ENCODE measurements around the gene NRP2. TPM values are rescaled to one million over a fixed set of nuclear protein-coding genes. Genes with fewer than 3 reads are reported as not detected.

The NRP2 gene
- total RNA-seq, 2 donors from 2014 or later: 0.59 to 3.0 TPM

DNA sequence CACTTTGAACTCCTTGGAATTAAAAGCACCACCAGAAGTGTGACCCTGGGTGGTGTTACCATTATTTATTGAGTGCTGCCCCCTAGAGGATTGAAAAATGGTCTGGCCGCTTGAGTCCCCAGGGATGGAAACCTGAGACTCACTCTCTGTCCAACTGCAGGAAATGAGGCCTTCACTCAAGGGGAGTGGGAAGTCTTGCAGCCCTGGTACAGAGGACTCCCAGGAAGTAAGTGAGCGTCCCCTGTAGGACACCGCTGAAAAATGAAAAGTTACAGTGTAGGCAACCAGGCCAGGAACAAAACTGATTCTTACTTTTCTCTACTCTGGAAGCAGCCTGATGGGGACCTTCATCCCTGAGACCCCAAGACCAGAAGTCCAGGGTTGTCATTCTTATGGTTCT lies 2.2 kb upstream of the NRP2 start:
- Mint-ChIP-seq H3K9me3 (no peaks in the 10 kb centered on the region), H3K27ac (no peak overlapping the region), H3K36me3 (no peaks in the 10 kb centered on the region)
- ATAC-seq (peak; percentile 38 to 72), DNase-seq (ENCODE audit: low spot score in 2 of 2) (peak in 1 of 2 donors; percentile 67)

DNA sequence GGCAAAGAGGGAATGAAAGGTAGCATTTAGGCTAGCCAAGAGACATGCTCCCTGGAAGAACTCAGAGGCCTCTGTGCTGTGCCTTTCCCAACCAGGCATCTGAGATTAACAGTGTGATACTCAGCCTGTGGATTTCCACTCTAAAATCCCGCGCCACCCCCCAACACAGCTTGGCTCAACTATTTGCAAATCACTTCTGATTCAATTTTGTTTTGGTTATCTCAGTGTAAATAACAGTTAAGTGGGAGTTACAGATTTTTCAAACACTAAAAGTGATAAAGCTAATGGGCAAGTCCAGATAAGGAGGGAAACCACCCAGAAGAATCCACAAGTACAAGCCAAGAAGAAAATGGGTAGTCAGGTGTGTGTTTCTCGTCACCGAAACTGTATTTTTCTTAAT lies 1.4 kb upstream of the NRP2 start:
- H3K9me3 Mint-ChIP-seq: no peaks in the 10 kb centered on the region
- H3K36me3 Mint-ChIP-seq: peaks cover 0 to under 1% of the 10 kb centered on the region in 2 donors
- ATAC-seq (no peak), DNase-seq (ENCODE audit: low spot score in 2 of 2) (no peak)
- H3K27ac Mint-ChIP-seq: no peak overlapping the region

DNA sequence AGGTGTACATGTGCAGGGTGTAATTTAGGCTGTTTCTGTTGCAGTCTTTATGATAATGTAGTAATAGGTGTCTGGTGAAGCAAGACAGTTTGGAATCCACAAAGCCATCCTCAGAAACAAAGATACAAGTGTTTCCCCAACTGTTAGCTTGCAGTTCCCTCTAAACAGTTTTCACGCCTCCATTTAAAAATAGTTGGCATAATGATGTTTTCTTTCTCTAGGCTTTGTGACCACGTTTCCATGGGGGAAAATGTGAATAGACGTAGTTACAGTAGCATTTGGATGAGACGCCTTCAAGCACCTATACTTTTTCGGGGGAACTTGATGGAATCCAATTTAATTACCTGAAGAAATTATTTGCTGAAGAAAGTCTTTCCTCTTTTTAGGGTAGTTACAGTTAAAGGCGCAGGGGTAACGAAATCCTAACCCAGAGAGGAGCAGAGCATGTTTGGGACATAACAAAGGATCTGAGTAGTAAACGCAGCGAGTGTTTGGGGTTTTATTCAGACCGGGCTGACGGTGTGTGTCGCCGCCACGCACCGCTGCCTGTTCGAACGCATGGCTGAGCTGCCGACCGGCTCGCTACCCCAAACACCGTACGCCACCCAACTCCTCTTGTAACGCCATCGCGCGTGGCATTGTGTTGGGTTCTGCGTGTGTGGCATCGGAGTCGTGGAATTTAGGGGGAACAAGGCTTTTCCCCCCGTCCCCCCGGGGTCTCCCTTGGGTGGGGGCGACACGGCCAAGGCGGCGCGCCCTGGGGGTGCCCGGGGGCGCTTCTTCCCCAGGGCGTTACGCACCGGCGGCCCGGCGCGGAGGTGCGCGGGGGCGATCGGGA lies 681 bp upstream of the NRP2 start:
- Mint-ChIP-seq H3K27ac (no peak overlapping the region), H3K9me3 (no peaks in the 10 kb centered on the region), H3K36me3 (peaks cover 0 to 5% of the 10 kb centered on the region in 2 donors)
- ATAC-seq: no peak
- no peak for DNase-seq (ENCODE audit: low spot score in 2 of 2)

GRCh38 chr2:205682971-205683501 lies 735 bp downstream of the NRP2 start:
- no peak overlapping the region for H3K27ac Mint-ChIP-seq
- no peak for ATAC-seq
- peaks cover 0 to 5% of the 10 kb centered on the region in 2 donors for H3K36me3 Mint-ChIP-seq
- no peak for DNase-seq (ENCODE audit: low spot score in 2 of 2)
- no peaks in the 10 kb centered on the region for H3K9me3 Mint-ChIP-seq

DNA sequence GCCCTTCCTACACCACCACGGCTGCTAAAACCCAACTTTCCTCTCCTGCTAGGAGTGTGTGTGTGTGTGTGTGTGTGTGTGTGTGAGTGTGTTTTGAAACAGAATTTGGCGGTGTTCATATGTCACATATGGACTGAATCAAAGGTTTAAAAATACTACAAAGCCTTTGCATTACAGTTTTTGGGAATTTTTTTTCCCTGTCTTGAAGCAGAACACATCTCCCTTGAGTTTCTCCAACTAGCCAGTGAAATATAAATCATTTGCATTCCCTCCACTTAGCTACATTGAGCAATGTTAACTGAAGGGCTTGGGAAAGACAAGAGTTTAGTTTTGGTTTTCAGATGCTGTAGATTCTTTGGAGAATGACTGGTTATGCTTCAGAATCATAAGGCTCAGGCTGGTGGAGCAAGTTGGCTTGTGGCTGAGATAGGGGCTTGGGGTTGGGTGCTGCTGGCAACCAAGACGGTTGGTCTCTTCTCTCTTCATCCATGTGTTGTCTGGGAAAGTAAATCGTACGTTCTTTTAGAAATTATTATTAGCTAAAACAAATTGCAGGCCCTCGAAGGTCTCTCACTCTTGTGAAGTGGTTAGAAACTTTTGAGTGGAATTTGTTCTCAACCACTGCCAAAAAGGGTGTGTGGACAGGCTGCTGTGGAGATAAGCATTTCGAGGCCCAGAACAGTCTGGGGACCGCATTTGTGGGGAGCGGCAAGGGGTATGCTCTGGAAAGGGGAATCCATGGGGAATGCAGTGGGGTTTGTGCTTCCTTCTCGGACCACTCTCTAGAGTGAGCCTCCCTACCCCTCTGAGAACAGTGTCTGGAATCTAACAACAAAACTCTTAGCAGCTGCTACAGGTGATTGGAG lies 1.4 kb downstream of the NRP2 start:
- DNase-seq (ENCODE audit: low spot score in 2 of 2) (no peak), ATAC-seq (no peak)
- Mint-ChIP-seq H3K36me3 (peaks cover 0 to 5% of the 10 kb centered on the region in 2 donors), H3K27ac (no peak overlapping the region), H3K9me3 (no peaks in the 10 kb centered on the region)

DNA sequence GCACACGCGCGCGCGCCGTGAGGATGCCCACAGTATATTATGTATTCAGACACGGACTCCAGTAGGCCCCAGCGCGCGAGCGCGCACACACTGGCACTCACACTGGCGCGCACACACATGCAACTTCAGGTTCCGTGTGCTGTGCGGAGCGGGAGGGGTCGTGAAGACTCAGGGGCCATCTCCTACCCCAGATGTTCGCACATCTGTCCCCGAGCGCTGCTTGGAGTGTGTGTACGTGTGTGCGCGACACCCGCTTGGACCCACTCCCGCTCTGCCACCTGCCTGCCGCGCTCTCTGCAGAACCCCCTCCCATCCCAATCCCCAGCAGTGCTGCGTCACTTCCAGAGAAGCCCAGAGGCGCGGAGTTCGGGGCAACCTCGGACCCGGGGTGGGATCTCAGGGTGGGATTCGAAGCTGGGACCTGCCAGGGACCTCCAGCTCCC lies 2.6 kb downstream of the NRP2 start:
- H3K36me3 Mint-ChIP-seq: peaks cover 0 to 5% of the 10 kb centered on the region in 2 donors
- H3K9me3 Mint-ChIP-seq: no peaks in the 10 kb centered on the region
- H3K27ac Mint-ChIP-seq: no peak overlapping the region
- no peak for DNase-seq (ENCODE audit: low spot score in 2 of 2)
- no peak for ATAC-seq

GRCh38 chr2:205685314-205686055 lies 3.2 kb downstream of the NRP2 start:
- no peak overlapping the region for H3K27ac Mint-ChIP-seq
- ATAC-seq: peak; percentile 24 to 37

GRCh38 chr2:205686056-205686782 lies 3.9 kb downstream of the NRP2 start:
- DNase-seq (ENCODE audit: low spot score in 2 of 2): peak in 1 of 2 donors; percentile 22
- H3K27ac Mint-ChIP-seq: no peak overlapping the region

More at GRCh38 chr2:205685314-205686055, 3.2 kb downstream of the NRP2 start:
- Mint-ChIP-seq H3K9me3 (no peaks in the 10 kb centered on the region), H3K36me3 (peaks cover 0 to 5% of the 10 kb centered on the region in 2 donors)
- peak in 1 of 2 donors; percentile 28 for DNase-seq (ENCODE audit: low spot score in 2 of 2)

GRCh38 chr2:205686783-205687640 lies 4.7 kb downstream of the NRP2 start:
- DNase-seq (ENCODE audit: low spot score in 2 of 2) (no peak), ATAC-seq (no peak)
- Mint-ChIP-seq H3K27ac (no peak overlapping the region), H3K36me3 (peaks cover 0 to 5% of the 10 kb centered on the region in 2 donors), H3K9me3 (no peaks in the 10 kb centered on the region)

More at GRCh38 chr2:205686056-205686782, 3.9 kb downstream of the NRP2 start:
- Mint-ChIP-seq H3K9me3 (no peaks in the 10 kb centered on the region), H3K36me3 (peaks cover 0 to 5% of the 10 kb centered on the region in 2 donors)
- ATAC-seq: no peak

DNA sequence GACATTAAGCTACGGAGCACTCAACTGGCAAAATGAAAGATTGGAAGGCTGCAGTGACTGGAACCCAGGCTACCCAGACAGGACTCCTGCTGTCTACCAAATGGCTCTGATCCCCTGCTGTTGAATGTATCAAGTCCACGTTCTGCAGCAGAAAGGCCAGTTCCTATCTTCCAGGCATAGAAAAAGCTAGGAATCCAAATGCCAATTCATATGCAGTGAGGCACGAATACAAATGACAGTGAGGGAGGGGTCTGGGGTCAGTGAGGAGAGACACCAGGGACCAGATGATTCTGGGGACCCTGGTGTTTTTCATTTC lies 5.3 kb downstream of the NRP2 start:
- Mint-ChIP-seq H3K27ac (no peak overlapping the region), H3K36me3 (peaks cover 0 to 5% of the 10 kb centered on the region in 2 donors), H3K9me3 (no peaks in the 10 kb centered on the region)
- ATAC-seq (no peak), DNase-seq (ENCODE audit: low spot score in 2 of 2) (no peak)

- Mint-ChIP-seq H3K36me3 (peaks cover 0 to 5% of the 10 kb centered on the region in 2 donors), H3K9me3 (no peaks in the 10 kb centered on the region), H3K27ac (peak overlapping the region in 1 of 2 donors; percentile 44)
- DNase-seq (ENCODE audit: low spot score in 2 of 2) (no peak), ATAC-seq (no peak)
These were observed 6.3 kb downstream of the NRP2 start for GRCh38 chr2:205688417-205689200.

DNA sequence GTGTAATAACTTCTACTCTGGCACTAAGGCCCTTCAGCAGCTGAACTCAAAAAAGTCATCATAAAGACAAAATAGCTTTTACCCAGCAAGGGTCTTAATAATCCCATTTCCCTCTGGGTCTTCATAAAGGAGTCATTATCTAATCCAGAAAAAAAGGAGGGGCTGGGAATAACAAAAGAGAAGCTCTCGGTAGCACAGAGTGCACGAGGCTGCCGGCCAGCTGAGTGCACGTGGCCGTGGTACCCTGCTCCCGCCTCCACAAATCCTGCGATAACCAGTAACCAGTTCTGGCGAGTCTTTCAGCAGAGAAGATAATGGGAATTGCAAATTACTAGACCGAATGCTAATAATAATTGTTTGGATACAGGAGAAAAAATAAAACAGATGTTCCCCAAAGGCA lies 7.5 kb downstream of the NRP2 start:
- no peak for DNase-seq (ENCODE audit: low spot score in 2 of 2)
- ATAC-seq: no peak
- Mint-ChIP-seq H3K9me3 (no peaks in the 10 kb centered on the region), H3K27ac (no peak overlapping the region), H3K36me3 (peaks cover 0 to 5% of the 10 kb centered on the region in 2 donors)

- Mint-ChIP-seq H3K9me3 (no peaks in the 10 kb centered on the region), H3K36me3 (no peaks in the 10 kb centered on the region), H3K27ac (no peak overlapping the region)
- DNase-seq (ENCODE audit: low spot score in 2 of 2): no peak
- no peak for ATAC-seq
These were observed 9.8 kb downstream of the NRP2 start for GRCh38 chr2:205692104-205692503.

- H3K9me3 Mint-ChIP-seq: no peaks in the 10 kb centered on the region
- H3K27ac Mint-ChIP-seq: no peak overlapping the region
- DNase-seq (ENCODE audit: low spot score in 2 of 2) (no peak), ATAC-seq (no peak)
- H3K36me3 Mint-ChIP-seq: no peaks in the 10 kb centered on the region
These were observed 12.0 kb downstream of the NRP2 start for GRCh38 chr2:205694256-205694655.

Data from activated naive CD4-positive, alpha-beta T cell treated with anti-CD3 and anti-CD28 coated beads, Interleukin-2, amount 50 U/mL, for 72 hours (primary cell).